ENCODE measurements around the gene GPR137C. TPM values are rescaled to one million over a fixed set of nuclear protein-coding genes. Genes with fewer than 3 reads are reported as not detected.

Gene GPR137C
- total and polyA plus RNA-seq, 2 experiments from 2014 or later: 1.7 to 2.7 TPM

- no peaks in the 10 kb centered on the region for H3K27me3 ChIP-seq
- no peak for TF ChIP-seq CTCF (IDR thresholded peaks at IDR 0.05; ENCODE audit: low read depth, low read length)
- H3K4me1 ChIP-seq (ENCODE audit: low read depth): no peaks in the 10 kb centered on the region
- no peak overlapping the region for H3K27ac ChIP-seq
- DNase-seq (ENCODE audit: low read depth in 1 of 2, low spot score in 1 of 2): no peak
- no peak overlapping the region for H3K4me3 ChIP-seq
- no peaks in the 10 kb centered on the region for H3K36me3 ChIP-seq
- no peaks in the 10 kb centered on the region for H3K9me3 ChIP-seq (ENCODE audit: low read depth)
Observed at GRCh38 chr14:52609445-52610044, 56.9 kb downstream of the GPR137C start.

- H3K9me3 ChIP-seq (ENCODE audit: low read depth): no peaks in the 10 kb centered on the region
- H3K4me1 ChIP-seq (ENCODE audit: low read depth): no peaks in the 10 kb centered on the region
- TF ChIP-seq CTCF (IDR thresholded peaks at IDR 0.05; ENCODE audit: low read depth, low read length): no peak
- DNase-seq (ENCODE audit: low read depth in 1 of 2, low spot score in 1 of 2): no peak
- H3K36me3 ChIP-seq: no peaks in the 10 kb centered on the region
- H3K27ac ChIP-seq: no peak overlapping the region
- H3K4me3 ChIP-seq: no peak overlapping the region
- no peaks in the 10 kb centered on the region for H3K27me3 ChIP-seq
Observed at GRCh38 chr14:52610187-52610586, 57.6 kb downstream of the GPR137C start.

GRCh38 chr14:52618602-52619001, 66.0 kb downstream of the GPR137C start:
- H3K4me1 ChIP-seq (ENCODE audit: low read depth): no peaks in the 10 kb centered on the region
- no peaks in the 10 kb centered on the region for H3K9me3 ChIP-seq (ENCODE audit: low read depth)
- no peak for DNase-seq (ENCODE audit: low read depth in 1 of 2, low spot score in 1 of 2)
- H3K36me3 ChIP-seq: no peaks in the 10 kb centered on the region
- no peaks in the 10 kb centered on the region for H3K27me3 ChIP-seq
- H3K27ac ChIP-seq: no peak overlapping the region
- H3K4me3 ChIP-seq: no peak overlapping the region
- TF ChIP-seq CTCF (IDR thresholded peaks at IDR 0.05; ENCODE audit: low read depth, low read length): no peak

GRCh38 chr14:52619687-52620086, 67.1 kb downstream of the GPR137C start:
- TF ChIP-seq CTCF (IDR thresholded peaks at IDR 0.05; ENCODE audit: low read depth, low read length): no peak
- H3K36me3 ChIP-seq: no peaks in the 10 kb centered on the region
- H3K27me3 ChIP-seq: no peaks in the 10 kb centered on the region
- no peak overlapping the region for H3K4me3 ChIP-seq
- H3K27ac ChIP-seq: no peak overlapping the region
- no peaks in the 10 kb centered on the region for H3K9me3 ChIP-seq (ENCODE audit: low read depth)
- H3K4me1 ChIP-seq (ENCODE audit: low read depth): no peaks in the 10 kb centered on the region
- no peak for DNase-seq (ENCODE audit: low read depth in 1 of 2, low spot score in 1 of 2)

- H3K27me3 ChIP-seq: no peaks in the 10 kb centered on the region
- H3K4me3 ChIP-seq: no peak overlapping the region
- no peaks in the 10 kb centered on the region for H3K9me3 ChIP-seq (ENCODE audit: low read depth)
- H3K4me1 ChIP-seq (ENCODE audit: low read depth): no peaks in the 10 kb centered on the region
- TF ChIP-seq CTCF (IDR thresholded peaks at IDR 0.05; ENCODE audit: low read depth, low read length): no peak
- peaks cover 10% of the 10 kb centered on the region for H3K36me3 ChIP-seq
- no peak for DNase-seq (ENCODE audit: low read depth in 1 of 2, low spot score in 1 of 2)
- no peak overlapping the region for H3K27ac ChIP-seq
Observed at GRCh38 chr14:52640137-52640536, 87.5 kb downstream of the GPR137C start.
